NOMO-1 treated with DMSO at 0.1 percent for 48 hours (cell line): Measurements from ENCODE around the gene CLDN1.
"Not testable (repeated sequence)": the region's sequence is repeated elsewhere in the genome, so short reads cannot be mapped to it uniquely, and the experiment has no call there.

Source experiments
- DNase-seq: peaks from one replicate; lab custom pipeline; 2025; ENCODE audit not compliant: unreplicated experiment; lab: John Stamatoyannopoulos, UW

Gene CLDN1

DNA sequence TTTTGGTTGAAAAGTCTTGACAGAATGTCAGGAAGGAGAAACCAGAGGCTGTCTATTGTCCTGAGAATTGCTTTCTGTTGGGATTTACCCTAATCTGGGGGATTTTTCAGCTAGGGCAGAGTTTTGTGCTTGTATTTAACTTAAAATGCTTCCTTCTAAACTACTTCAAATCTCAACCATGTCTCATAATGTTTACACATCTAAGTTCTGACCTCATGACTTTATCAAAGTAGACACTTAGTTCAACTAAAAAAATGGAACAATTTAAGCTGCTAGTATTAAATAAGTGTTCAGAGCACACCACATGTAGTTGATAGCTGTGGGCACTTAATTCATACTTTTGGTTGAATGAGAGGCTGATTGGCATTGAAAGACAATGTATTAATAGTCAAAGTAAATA is 28.2 kb downstream of the CLDN1 start:
- no peak for DNase-seq

DNA sequence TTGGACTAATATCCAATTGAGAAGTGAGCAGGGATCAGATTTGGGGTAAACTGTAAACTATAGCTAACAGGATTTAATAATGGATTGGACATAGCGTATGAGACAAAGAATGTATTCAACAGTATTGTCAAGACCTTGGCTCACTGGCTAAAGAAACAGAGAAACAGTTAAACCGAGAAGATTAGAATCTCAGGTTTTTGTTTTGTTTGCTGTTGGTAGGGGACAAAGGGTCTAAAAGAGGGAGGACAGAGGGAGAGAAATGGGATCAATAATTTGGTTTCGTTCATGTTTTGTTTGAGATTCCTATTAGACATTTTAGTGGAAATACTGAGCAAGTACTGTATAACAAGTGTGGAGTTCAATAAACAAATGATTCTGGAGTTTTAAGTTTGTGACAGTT is 28.6 kb downstream of the CLDN1 start:
- DNase-seq = no peak

DNA sequence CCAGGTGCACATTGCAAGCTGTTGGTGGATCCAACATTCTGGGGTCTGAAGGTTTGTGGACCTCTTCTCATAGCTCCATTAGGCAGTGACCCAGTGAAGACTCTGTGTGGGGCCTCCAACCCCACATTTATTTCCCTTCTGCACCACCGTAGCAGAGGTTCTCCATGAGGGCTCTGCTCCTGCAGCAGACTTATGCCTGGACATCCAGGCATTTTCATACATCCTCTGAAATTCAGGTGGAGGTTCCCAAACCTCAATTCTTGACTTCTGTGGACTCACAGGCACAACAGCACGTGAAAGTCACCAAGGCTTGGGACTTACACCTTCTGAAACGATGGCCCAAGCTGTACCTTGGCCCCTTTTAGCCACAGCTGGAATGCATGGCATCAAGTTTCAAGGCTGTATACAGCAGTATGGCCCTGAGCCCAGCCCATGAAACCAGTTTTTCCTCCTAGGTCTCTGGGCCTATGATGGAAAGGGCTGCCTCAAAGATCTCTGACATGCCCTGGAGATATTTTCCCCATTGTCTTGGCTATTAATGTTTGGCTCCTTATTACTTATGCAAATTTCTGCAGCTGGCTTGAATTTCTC is 30.2 kb downstream of the CLDN1 start:
- DNase-seq = no peak

DNA sequence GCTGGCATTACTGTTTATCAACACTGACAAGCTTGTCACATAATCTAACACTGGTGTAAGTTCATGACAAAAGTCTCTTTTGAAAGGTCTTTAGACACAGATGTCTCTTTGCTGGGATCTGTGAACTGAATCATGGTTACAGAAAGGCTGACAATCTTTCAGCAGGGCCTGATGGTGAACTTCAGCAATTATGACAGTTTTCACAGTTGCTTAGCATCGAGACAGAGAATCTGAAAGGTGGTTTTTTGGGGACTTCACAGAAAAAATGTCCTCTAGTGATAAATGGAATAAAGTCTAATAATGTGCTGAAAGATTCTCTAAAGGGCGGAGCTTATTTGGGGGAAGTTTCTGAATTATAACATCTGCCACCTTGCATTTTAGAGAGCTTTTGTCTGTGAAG is 32.3 kb downstream of the CLDN1 start:
- DNase-seq = no peak

DNA sequence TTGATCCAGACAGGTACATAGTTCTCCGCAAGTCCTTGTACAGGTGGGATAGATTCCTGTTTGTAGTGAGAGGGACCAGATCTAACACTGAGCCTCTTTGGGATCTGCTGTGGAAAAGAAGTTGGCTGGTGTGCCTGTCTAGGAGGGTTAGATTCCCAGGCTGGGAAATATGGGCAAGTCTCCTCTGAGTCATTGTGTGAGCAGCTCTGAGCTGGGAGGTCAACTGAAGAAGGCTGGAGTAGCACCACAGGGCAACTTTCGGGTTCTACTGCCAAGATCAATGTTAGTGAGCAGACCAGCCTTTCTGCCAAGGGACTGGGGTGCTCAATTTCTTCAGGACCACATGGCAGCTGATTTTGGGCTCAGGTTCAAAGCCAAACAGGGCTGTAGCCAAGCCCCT is 33.4 kb downstream of the CLDN1 start:
- DNase-seq = no peak

DNA sequence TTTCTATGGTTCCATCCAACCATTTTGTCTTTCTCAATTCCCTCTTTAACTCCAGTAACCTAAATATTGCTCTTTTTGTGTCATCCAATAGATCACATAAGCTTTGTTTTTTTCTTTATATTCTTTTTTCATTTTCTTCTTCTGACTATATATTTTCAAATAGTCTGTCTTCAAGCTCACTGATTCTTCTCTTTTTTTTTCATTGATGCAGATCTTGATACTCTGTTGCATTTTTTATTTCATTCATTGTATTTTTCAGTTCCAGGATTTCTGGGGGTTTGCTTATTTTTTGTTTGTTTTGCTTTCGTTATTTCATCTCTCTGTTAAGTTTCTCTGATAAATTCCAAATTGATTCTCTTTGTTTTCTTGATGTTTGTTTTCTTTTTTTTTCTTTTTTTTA is 36.2 kb downstream of the CLDN1 start:
- no peak for DNase-seq

DNA sequence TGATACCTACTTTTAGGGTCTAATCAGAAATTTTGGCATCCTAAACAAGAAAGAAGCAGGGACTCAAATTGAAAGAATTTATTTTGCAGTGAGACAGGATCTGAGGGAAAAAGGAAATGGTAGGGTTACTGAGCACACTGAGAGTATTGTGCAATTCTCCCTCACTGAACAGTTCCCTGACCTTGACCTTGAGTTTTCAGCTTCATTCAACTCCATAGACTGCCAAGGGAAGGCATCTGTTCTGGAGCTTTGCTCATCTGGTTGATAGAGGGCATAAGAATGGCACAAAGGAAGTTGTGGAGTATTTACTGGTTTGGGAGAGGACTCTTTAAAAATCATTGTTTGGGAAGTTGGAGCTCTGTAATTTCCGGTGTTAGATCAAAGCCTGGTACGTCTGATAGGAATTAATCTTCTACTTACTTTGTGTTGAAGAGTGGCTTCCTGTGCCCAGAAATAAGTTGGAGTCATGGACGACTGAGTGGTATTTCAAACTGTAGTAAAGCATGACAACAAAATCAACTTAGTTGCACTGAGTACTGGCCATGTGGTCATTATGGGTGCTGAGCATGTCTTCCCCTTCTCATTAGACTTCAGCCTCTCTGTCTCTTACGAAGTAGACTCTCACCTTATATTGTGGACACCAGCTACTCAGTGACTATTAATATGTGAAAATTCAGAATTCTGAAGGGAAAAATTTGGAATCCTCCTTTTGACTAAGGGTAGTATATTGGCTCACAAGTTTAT is 40.8 kb downstream of the CLDN1 start:
- DNase-seq = peak; percentile 64

DNA sequence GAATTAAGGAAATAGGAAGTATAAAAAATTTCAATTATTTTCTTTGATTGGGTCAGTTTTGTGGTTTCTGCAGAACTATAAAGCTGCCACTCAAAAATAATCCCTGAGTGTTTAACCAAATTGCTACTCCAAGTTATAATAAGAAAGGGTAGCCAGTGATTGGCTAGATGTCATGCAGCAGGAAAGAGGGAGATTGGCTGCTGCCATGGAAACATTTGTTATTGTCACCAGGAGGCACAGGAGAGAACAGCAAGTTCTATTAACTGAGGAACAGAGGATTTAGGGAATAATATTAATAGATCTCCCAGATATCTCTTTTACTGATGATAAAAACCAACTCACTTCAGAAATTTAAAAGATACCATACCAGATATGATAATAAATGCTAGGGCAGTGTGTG is 42.6 kb downstream of the CLDN1 start:
- DNase-seq = no peak

DNA sequence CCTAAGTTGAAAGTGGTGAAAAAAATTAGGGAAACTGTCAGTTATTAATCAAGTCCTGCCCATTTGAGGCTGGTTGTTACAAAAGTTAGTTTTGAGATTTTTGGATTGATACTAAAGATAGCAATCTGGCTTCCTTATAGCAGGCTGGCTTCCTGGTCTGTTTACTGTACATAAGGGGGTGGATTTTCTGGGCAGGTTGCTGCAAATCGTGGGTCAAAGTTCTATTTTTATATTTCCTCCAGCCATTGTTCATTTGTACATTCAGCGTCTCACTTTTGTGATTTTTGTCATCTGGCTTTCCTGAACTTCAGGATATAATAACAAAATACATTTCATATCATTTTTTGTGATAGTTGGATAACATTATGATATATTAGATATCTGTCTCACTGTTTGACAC is 49.5 kb downstream of the CLDN1 start:
- DNase-seq = no peak

DNA sequence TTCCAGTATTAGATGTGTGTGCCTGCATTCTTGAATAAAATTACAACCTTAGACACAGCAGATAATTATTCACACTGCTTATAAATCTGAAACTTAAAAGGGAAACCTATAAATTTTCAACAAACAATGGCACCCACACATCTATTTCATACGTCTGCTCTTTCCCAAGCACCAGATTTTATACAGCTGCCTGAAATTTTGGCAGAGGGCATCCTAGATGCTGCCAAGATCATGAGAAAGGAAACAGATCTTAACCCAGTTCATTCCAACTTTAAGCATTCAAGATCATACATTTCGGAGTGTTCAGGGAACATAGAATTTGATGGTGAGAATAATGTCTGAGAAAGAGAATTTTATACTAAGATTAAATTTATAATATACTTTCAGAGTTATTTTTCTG is 53.1 kb downstream of the CLDN1 start:
- DNase-seq = no peak

DNA sequence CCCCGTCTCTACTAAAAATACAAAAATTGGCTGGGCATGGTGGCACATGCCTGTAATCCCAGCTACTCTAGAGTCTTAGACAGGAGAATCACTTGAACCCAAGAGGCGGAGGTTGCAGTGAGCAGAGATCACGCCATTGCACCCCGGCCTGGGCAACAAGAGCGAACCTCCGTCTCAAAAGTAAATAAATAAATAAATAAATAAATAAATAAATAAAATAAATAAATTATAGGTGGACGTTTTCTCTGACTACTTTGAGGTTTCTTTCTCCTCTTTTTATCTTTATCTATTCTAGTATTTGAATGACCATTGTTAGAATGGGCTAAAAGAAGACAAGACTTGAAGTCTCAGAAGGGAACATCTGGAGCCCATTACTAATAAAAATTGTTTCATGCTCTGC is 54.8 kb downstream of the CLDN1 start:
- not testable (repeated sequence) for DNase-seq

DNA sequence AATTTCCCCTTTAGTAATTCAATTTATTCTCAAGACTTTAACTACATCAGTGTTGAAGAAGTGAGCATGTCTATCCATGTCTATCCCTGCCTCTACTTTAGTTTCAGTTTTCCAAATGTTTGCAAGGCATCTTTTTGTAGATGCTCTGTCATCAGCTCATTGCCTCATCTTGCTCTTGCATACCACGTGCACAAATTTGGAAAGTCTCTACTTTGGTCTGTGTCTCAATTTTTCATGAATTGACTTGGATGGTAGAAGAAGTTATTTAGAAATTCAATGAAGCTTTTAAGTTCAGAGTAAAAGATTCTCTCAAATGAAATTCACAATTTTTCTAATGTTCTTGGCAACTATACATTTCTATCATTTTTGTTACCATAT is 55.3 kb downstream of the CLDN1 start:
- DNase-seq = no peak

DNA sequence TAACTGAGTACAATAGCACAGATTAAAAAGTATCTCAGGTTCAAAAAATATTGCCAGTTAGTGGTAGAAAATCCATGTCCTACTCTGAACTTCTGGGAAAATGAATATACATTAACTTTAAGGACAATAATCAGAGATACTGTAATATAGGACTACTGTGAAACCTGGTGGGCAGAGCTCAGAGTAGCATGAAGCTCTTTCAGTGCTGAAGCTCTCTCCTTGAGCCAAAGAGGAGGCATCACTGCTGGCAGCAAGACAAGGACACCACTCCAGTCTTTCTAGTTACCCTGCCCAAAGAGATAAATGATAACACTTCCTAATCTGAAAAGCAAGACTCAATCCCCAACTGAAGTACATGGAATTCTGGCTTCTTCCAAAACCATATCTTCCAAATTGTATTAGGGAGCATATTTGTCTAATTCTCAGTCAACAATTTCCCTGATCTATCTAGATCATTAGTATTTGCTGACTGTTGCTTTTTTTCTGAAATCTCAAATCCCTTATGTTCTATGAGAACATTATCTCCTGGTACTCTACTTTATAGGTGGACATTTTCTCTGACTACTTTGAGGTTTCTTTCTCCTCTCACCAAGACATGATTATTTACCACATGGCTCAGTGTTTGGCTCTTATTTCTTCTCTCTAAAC is 55.9 kb downstream of the CLDN1 start:
- no peak for DNase-seq

DNA sequence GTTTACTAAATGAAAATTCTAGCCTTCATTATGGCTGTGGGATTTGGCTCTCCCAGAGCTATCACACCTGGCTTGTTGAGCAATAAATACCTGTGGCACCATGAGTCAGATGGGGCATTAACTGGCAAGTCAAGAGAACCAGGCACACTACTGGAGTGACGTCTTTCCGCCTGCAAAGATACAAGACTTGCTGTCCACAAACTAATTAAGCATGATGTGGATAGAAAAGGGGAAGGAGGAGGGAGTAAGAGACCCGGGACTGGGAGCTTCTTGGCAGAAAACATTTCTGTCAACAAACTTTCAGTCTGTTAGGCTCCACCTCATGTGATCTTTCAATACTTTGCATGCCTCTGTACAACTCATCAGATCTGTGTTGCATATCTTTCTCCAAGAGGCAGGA is 56.5 kb downstream of the CLDN1 start:
- peak; percentile 6 for DNase-seq

DNA sequence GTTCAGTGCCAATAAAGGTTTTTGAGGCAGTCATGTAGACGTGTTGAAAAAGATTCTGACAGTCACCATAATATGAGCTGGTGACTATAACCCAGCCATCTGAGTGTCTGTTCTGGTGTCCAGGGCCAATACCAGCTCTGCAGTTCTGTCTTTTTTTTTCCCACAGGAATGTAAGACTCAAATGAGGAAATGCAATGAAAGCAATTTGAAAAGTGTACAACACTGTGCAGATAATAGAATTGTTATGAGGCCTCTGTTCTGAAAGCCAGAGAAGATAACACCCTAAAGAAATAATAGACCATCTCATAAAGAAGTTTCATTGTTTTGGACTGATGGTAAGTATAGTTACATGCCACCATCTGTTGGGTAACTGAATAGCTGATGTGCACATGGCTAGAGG is 57.1 kb downstream of the CLDN1 start:
- no peak for DNase-seq

DNA sequence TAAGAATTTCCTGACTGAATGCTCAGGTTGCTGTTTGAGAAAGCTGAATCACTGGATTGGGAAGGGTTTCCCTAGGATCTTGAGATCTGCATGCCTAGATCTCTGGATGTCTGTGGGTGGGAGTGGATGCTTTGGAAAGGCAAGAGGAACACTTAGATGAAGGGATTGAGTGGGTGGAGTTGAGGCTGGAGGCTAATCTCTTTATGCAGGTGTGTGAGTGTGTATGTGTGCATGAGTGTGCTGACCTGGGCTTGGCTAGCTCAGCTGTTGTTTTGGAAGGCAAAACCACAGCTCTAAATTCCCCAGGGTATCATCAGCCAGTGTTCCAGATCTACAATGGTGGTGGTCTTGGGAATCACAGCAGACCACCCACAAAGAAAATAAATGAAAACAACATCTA is 60.5 kb downstream of the CLDN1 start:
- no peak for DNase-seq

DNA sequence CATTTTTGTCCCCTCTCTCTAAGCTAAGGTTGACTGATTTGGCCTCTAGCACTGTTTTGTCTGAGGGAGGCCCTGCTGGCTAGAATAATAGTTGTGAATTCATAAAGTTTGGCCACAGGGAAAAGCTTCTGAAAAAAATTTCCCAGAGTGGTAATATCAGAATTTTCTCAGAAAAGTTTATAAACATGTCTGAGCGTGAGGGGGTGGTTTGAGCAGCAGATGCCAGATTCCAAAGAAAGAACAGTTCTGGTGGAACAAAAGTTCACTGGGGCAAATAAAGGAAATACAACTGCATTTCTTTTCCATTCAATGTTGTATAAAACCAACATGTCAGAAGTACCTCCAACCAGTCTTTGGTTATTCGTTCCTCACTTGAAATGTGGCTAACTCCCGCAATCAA is 61.2 kb downstream of the CLDN1 start:
- DNase-seq = no peak

DNA sequence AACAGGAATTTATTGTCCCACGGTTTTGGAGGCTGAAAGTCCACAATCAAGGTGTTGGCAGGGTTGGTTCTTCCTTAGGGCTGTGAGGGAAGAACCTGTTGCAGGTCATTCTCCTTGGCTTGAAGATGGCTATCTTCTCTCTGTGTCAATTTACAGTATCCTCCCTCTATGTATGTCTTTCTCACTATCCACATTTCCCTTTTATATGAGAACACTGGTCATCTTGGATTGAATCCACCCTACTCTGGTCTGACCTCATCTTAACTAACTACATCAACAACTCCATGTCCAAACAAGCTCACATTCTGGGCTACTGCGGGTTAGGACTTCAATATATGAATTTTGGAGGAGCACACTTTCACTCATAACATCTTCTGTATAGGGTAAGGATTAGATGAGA is 61.9 kb downstream of the CLDN1 start:
- DNase-seq = no peak

DNA sequence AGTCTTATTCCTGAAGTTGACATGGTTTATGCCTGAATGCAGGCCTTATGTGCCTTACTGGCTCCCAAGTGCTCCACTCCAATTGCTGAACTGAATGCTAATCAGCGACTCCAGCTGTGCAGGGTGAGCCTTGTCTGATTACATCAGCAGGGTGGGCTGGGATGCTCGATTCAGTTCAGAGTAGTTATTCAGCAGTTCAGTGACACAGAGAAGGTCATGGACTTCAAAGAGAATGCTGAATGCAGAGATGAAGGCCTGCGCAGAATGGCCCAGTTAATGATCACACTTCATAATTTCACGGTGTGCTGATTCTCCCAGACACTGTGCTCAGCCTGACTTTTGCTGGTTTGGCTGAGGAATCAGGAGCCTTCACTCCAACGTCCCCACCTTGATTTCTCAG is 63.6 kb downstream of the CLDN1 start:
- no peak for DNase-seq
